HepG2 (cell line): ENCODE data around the gene NAA16. TPM values are rescaled to one million over a fixed set of nuclear protein-coding genes. Genes with fewer than 3 reads are reported as not detected.

Source experiments
- ATAC-seq: fragments of 200-7000 bp; cut with Tn5 transposase; 3 replicates; pipeline ENCODE4 v1.9.1; 2020; ENCODE audit warnings: mild to moderate bottlenecking, moderate library complexity
- BruUV-seq: library from RNA; stranded (reverse); fragments of 400-500 nt; replicated peaks from 2 replicates; lab custom pipeline; 2021; lab: Mats Ljungman, UMichigan
- CTCF ChIA-PET: fragments of 300-600 bp; formaldehyde crosslinking; extraction: SDS; loops from one replicate; lab custom pipeline; 2021; ENCODE audit warnings: low total read pairs, inconsistent platforms, low intra/inter-chr PET ratio; lab: Yijun Ruan, JAX
- POLR2A ChIA-PET: fragments of 350-600 bp; sonication (Branson Sonifier 250); formaldehyde crosslinking; loops from one replicate; lab custom pipeline; 2020; ENCODE audit warnings: antibody characterized with exemption, inconsistent platforms; lab: Yijun Ruan, JAX
- DNase-seq: peaks from one replicate; pipeline ENCODE4 v3.0.0-alpha.2; 2015; ENCODE audit warnings: low spot score
- FAIRE-seq: peaks from 3 replicates; lab custom pipeline; 2011; peaks lifted over from hg19 to GRCh38; lab: Jason Lieb, UNC
- H2AFZ ChIP-seq: one replicate; pipeline ENCODE4 v1.6.1; 2011; ENCODE audit warnings: low read length, inconsistent platforms
- H3K27ac ChIP-seq: fragments of 300-600 bp; 3 replicates; pipeline ENCODE4 v1.8.0; 2011; ENCODE audit warnings: mixed run types, mild to moderate bottlenecking, mixed read lengths, low read length, inconsistent platforms; ENCODE audit not compliant: insufficient read depth; ENCODE audit errors: extremely low read length
- H3K27me3 ChIP-seq, 2 experiments: fragments of 200-600 bp in 1 of 2; 2 replicates in 1 of 2; 3 replicates in 1 of 2; pipeline versions ENCODE4 v1.6.0 to v1.8.0; 2011; ENCODE audit warnings: low read length in 2 of 2, mild to moderate bottlenecking in 2 of 2, moderate library complexity in 2 of 2, inconsistent platforms in 1 of 2; ENCODE audit not compliant: insufficient read depth in 2 of 2, control insufficient read depth in 1 of 2
- H3K36me3 ChIP-seq, 2 experiments: fragments of 200-600 bp in 1 of 2; replicated peaks in 1 of 2; 2 replicates in 1 of 2; 3 replicates in 1 of 2; pipeline versions ENCODE4 v1.5.1 to v1.8.0; 2011; ENCODE audit warnings: low read length in 2 of 2, inconsistent platforms in 1 of 2; ENCODE audit not compliant: insufficient read depth in 2 of 2, control insufficient read depth in 1 of 2
- H3K4me1 ChIP-seq: 2 replicates; pipeline ENCODE4 v1.5.1; 2012; ENCODE audit warnings: low read length, inconsistent platforms; ENCODE audit not compliant: insufficient read depth
- H3K4me2 ChIP-seq: 2 replicates; pipeline ENCODE4 v1.6.0; 2011; ENCODE audit warnings: low read depth, low read length, inconsistent platforms
- H3K4me3 ChIP-seq, 3 experiments: fragments of 200-600 bp in 1 of 3; sonication (generic), shearing (Covaris generic) in 1 of 3; replicated peaks in 1 of 3; 2 replicates each; pipeline ENCODE4 v1.5.1; 2011 to 2016; ENCODE audit warnings: low read length in 3 of 3, inconsistent platforms in 2 of 3, low read depth in 2 of 3, mild to moderate bottlenecking in 2 of 3, control low read depth in 1 of 3, mixed read lengths in 1 of 3; ENCODE audit not compliant: insufficient read depth in 1 of 3
- H3K79me2 ChIP-seq: one replicate; pipeline ENCODE4 v1.6.1; 2011; ENCODE audit warnings: low read length, inconsistent platforms; ENCODE audit not compliant: insufficient read depth
- H3K9ac ChIP-seq: 2 replicates; pipeline ENCODE4 v1.6.0; 2011; ENCODE audit warnings: mild to moderate bottlenecking, low read depth, low read length, inconsistent platforms; ENCODE audit not compliant: insufficient read depth
- H3K9me3 ChIP-seq: 2 replicates; pipeline ENCODE4 v1.5.1; 2012; ENCODE audit warnings: mild to moderate bottlenecking, low read length
- H4K20me1 ChIP-seq: 2 replicates; pipeline ENCODE4 v1.6.0; 2011; ENCODE audit warnings: inconsistent platforms, mild to moderate bottlenecking, low read length, moderate library complexity; ENCODE audit not compliant: insufficient read depth
- CEBPG ChIP-seq: IDR thresholded peaks from 2 replicates; pipeline ENCODE4 v1.6.1; 2016
- CREB1 ChIP-seq, 2 experiments: fragments of 450-650 bp in 1 of 2; IDR thresholded peaks; 2 replicates each; pipeline ENCODE4 v1.6.1; 2016 to 2017; ENCODE audit warnings: control low read depth in 1 of 2, mild to moderate bottlenecking in 1 of 2, missing compliant biosample characterization in 1 of 2, missing genetic modification characterization in 1 of 2
- DPF2 ChIP-seq: sonication (generic); formaldehyde crosslinking; IDR thresholded peaks from 2 replicates; pipeline ENCODE4 v1.4.0; 2020; ENCODE audit warnings: mild to moderate bottlenecking, low read depth, missing genetic modification reagents, borderline replicate concordance
- NFE2L2 ChIP-seq: fragments of 150-350 bp; IDR thresholded peaks from 2 replicates; pipeline ENCODE4 v1.6.1; 2014; ENCODE audit warnings: low read length
- SNAPC2 ChIP-seq: sonication (generic); formaldehyde crosslinking; IDR thresholded peaks from 2 replicates; pipeline ENCODE4 v1.8.1; 2022; ENCODE audit warnings: mild to moderate bottlenecking, missing genetic modification reagents
- TEAD3 ChIP-seq: optimal IDR thresholded peaks from 2 replicates; pipeline ENCODE3; 2016; ENCODE audit warnings: borderline replicate concordance
- TOPORS ChIP-seq: sonication (generic); formaldehyde crosslinking; IDR thresholded peaks from 2 replicates; pipeline ENCODE4 v1.8.0; 2023; ENCODE audit warnings: mild to moderate bottlenecking, missing genetic modification reagents
- ZNF263 ChIP-seq: sonication (generic); formaldehyde crosslinking; IDR thresholded peaks from 2 replicates; pipeline ENCODE4 v1.4.0; 2020; ENCODE audit warnings: missing genetic modification reagents
- WGBS: methylation state at CpG from one replicate; pipeline ENCODE4 v1.1.6; 2017; ENCODE audit warnings: low lambda C conversion rate; 5-methylcytosine and 5-hydroxymethylcytosine counted together
- in situ Hi-C: cut with HindIII; loops from 2 replicates; pipeline ENCODE4 v1.10.0; 2017; ENCODE audit warnings: low pct_unique_long_range_greater_than_20kb; ENCODE audit not compliant: extremely low pct_ligation_motif_present
- intact Hi-C: fragments of 100-400 bp; cut with micrococcal nuclease; formaldehyde crosslinking; loops from one replicate; pipeline ENCODE4 v1.10.0; 2022; ENCODE audit not compliant: unreplicated experiment
- polyA plus RNA-seq, 8 experiments: library from polyadenylated mRNA; depleted of rRNA in 3 of 8; stranded (reverse) in 7 of 8; unstranded in 1 of 8; fragments of >200 nt; fragmentation: Illumina TruSeq in 4 of 8; extraction: Trizol in 4 of 8; gene quantifications; 2 replicates each; pipeline versions ENCODE4 v1.2.1 to v1.2.3, GENCODE V29; 2011 to 2016; ENCODE audit warnings: low read depth in 4 of 8, missing spikeins in 1 of 8, mixed read lengths in 1 of 8; ENCODE audit not compliant: insufficient read depth in 1 of 8
- total RNA-seq, 5 experiments: library from RNA; depleted of rRNA; stranded (reverse); fragments of >200 nt; fragmentation: Illumina TruSeq; extraction: Trizol; gene quantifications; 2 replicates each; pipeline ENCODE4 v1.2.3, GENCODE V29; 2016; ENCODE audit warnings: low read depth in 1 of 5
- TF ChIP-seq, protein P1 (sequence below): sonication (generic); formaldehyde crosslinking; IDR thresholded peaks from 2 replicates; pipeline ENCODE4 v1.4.0; 2020; ENCODE audit warnings: mild to moderate bottlenecking, missing genetic modification reagents

The NAA16 gene
- total and polyA plus RNA-seq, 2 of the 13 experiments (the other 11 are each of a cell fraction or from before 2014, with no cell fraction given), result 9.2 to 15.1 TPM

DNA sequence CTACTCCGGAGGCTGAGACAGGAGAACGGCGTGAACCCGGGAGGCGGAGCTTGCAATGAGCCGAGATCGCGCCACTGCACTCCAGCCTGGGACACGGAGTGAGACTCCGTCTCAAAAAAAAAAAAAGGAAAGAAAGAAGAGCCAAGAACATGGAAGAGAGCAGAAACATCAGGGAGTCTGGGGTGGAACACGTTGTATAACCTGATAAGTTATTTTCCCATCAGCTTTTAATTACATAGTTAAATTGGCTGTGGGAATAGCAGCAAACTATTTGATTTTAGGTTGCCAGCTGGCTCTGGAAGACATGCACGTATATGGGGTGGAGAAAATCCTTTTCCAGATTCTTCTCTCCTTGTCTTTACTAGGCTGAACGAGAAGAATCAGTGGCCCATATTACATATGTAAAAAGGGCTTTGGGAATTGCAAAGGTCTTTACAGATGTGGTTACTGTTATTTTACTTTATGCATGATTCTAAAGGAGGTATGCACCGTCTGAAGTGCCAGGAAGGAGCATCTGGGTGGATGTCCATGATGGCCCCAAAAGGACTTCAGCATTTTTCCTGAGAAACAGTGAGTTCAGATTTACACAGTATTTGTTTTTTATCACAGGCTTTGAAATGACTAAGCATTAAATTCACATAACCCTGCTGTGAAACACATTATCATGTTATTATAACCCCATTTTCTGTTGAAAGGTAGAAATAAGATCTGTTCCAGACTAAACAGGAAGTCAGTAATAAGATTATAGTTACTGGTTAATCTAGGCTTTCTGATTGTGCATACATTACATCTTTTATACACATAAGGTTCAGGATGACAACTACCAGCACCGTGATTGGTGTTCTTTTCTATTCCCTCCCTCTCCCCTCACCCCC is 4.6 kb upstream of the NAA16 start:
- Histone ChIP-seq H3K27ac (no peak overlapping the region), H3K4me2 (peak overlapping the region; percentile 41), H4K20me1 (no peaks in the 10 kb centered on the region), H2AFZ (peak overlapping the region; percentile 19), H3K79me2 (peaks cover 4% of the 10 kb centered on the region), H3K27me3 (no peaks in the 10 kb centered on the region; a peak in 1 of 5 replicates), H3K9me3 (no peaks in the 10 kb centered on the region), H3K4me1 (peaks cover 35% of the 10 kb centered on the region), H3K9ac (no peak overlapping the region), H3K4me3 (no peak overlapping the region), H3K36me3 (no peaks in the 10 kb centered on the region)
- ChIA-PET CTCF (no interaction called here), POLR2A (no interaction called here)
- ATAC-seq, result no peak
- intact Hi-C loops (no loop called here), in situ Hi-C loops (no loop called here)
- FAIRE-seq, result no peak
- BruUV-seq, result no TSS peak
- DNase-seq, result no peak
- 71% methylated on average over 15 of the region's 15 CpGs for WGBS
- peak; percentile 91; the same call in 1 of the 2 replicates for TF ChIP-seq SNAPC2 (CRISPR knock-in tag)
- TF ChIP-seq, protein P1, sequence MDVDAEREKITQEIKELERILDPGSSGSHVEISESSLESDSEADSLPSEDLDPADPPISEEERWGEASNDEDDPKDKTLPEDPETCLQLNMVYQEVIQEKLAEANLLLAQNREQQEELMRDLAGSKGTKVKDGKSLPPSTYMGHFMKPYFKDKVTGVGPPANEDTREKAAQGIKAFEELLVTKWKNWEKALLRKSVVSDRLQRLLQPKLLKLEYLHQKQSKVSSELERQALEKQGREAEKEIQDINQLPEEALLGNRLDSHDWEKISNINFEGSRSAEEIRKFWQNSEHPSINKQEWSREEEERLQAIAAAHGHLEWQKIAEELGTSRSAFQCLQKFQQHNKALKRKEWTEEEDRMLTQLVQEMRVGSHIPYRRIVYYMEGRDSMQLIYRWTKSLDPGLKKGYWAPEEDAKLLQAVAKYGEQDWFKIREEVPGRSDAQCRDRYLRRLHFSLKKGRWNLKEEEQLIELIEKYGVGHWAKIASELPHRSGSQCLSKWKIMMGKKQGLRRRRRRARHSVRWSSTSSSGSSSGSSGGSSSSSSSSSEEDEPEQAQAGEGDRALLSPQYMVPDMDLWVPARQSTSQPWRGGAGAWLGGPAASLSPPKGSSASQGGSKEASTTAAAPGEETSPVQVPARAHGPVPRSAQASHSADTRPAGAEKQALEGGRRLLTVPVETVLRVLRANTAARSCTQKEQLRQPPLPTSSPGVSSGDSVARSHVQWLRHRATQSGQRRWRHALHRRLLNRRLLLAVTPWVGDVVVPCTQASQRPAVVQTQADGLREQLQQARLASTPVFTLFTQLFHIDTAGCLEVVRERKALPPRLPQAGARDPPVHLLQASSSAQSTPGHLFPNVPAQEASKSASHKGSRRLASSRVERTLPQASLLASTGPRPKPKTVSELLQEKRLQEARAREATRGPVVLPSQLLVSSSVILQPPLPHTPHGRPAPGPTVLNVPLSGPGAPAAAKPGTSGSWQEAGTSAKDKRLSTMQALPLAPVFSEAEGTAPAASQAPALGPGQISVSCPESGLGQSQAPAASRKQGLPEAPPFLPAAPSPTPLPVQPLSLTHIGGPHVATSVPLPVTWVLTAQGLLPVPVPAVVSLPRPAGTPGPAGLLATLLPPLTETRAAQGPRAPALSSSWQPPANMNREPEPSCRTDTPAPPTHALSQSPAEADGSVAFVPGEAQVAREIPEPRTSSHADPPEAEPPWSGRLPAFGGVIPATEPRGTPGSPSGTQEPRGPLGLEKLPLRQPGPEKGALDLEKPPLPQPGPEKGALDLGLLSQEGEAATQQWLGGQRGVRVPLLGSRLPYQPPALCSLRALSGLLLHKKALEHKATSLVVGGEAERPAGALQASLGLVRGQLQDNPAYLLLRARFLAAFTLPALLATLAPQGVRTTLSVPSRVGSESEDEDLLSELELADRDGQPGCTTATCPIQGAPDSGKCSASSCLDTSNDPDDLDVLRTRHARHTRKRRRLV, result peak; percentile 89
- TF ChIP-seq CREB1 (IDR thresholded peaks at IDR 0.05), result no peak
- no peak for TF ChIP-seq CREB1 (CRISPR knock-in tag; IDR thresholded peaks at IDR 0.05)
- TF ChIP-seq TOPORS (CRISPR knock-in tag), result no peak
- TF ChIP-seq CEBPG (CRISPR knock-in tag), result no peak
- peak; percentile 56; the same call in 1 of the 2 replicates for TF ChIP-seq NFE2L2
- no peak for TF ChIP-seq DPF2
- TF ChIP-seq TEAD3, result no peak
- no peak for TF ChIP-seq ZNF263 (CRISPR knock-in tag)
